Suprapubic skin (tissue), 4 donors: ENCODE results near the gene ALDH3A2.
A peak's percentile ranks its signal among the peaks of the same experiment; 100 is the strongest.

ENCODE experiments used
- CTCF ChIP-seq, 2 donors: fragments of 200-600 bp in 1 of 2; fragments of 450-650 bp in 1 of 2; sonication (generic) in 1 of 2; IDR thresholded peaks; one replicate each; pipeline ENCODE4 v1.5.1; 2016 to 2019; ENCODE audit warnings: antibody characterized with exemption in 2 of 2, mild to moderate bottlenecking in 1 of 2, moderate library complexity in 1 of 2
- EP300 ChIP-seq: sonication (generic); formaldehyde crosslinking; IDR thresholded peaks from one replicate; pipeline ENCODE4 v1.6.1; 2017; ENCODE audit warnings: antibody characterized with exemption
- POLR2A ChIP-seq, 2 donors: fragments of 450-650 bp; IDR thresholded peaks; one replicate each; pipeline ENCODE4 v1.6.1; 2017; ENCODE audit warnings: antibody characterized with exemption in 2 of 2, mild to moderate bottlenecking in 2 of 2, moderate library complexity in 2 of 2
- POLR2AphosphoS5 ChIP-seq, 3 donors: sonication (generic); formaldehyde crosslinking; IDR thresholded peaks; one replicate each; pipeline ENCODE4 v1.6.1; 2017; ENCODE audit warnings: antibody characterized with exemption in 3 of 3

DNA sequence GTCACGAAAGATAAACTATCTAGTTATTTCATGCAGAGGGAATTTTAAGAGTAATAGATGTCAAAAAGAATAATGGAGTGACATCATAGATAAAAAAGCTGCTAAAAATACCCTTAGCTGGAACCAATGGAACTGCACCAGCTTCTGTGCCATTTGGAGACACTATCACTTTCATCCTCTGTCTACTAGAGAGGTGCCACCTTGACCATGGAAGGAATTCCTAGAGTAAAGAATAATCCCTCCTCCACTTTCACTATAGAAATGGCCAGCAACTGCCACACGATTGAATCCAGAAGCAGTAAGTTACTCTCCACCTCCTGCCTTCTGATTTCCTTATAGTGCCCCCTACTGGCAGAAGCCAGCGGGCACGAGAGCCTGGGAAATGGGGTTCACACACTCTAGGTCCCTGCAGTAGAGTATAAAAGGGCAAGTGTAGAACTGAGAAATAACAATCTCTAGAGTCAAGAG lies 2.8 kb upstream of the ALDH3A2 start:
- peak; percentile 17 to 37 for TF ChIP-seq CTCF (IDR thresholded peaks at IDR 0.05)
- no peak for TF ChIP-seq POLR2A (IDR thresholded peaks at IDR 0.05)
- no peak for TF ChIP-seq POLR2AphosphoS5 (IDR thresholded peaks at IDR 0.05)
- no peak for TF ChIP-seq EP300
